Stimulated activated naive CD4-positive, alpha-beta T cell (primary cell): ENCODE results near the gene NLRP9.

Experiments used
- DNase-seq, 6 experiments: peaks; one replicate each; lab custom pipeline; 2025; lab: John Stamatoyannopoulos, UW

The NLRP9 gene

GRCh38 chr19:55673465-55673864 lies 64.7 kb downstream of the NLRP9 start:
- no peak for DNase-seq

- no peak for DNase-seq
Observed at GRCh38 chr19:55672418-55672817, 65.8 kb downstream of the NLRP9 start.

- DNase-seq: no peak
Observed at GRCh38 chr19:55671054-55671378, 67.2 kb downstream of the NLRP9 start.

- no peak for DNase-seq
Observed at GRCh38 chr19:55670280-55671053, 67.7 kb downstream of the NLRP9 start.

- DNase-seq: no peak
Observed at GRCh38 chr19:55669418-55670279, 68.6 kb downstream of the NLRP9 start.

- no peak for DNase-seq
Observed at GRCh38 chr19:55668603-55669348, 69.4 kb downstream of the NLRP9 start.

- DNase-seq: no peak
Observed at GRCh38 chr19:55667958-55668357, 70.2 kb downstream of the NLRP9 start.

- no peak for DNase-seq
Observed at GRCh38 chr19:55667511-55667910, 70.7 kb downstream of the NLRP9 start.

GRCh38 chr19:55667006-55667381 lies 71.2 kb downstream of the NLRP9 start:
- DNase-seq: no peak

GRCh38 chr19:55666343-55667005 lies 71.7 kb downstream of the NLRP9 start:
- DNase-seq: no peak

GRCh38 chr19:55663846-55664536 lies 74.2 kb downstream of the NLRP9 start:
- no peak for DNase-seq

GRCh38 chr19:55661826-55662225 lies 76.4 kb downstream of the NLRP9 start:
- DNase-seq: no peak

- DNase-seq: no peak
Observed at GRCh38 chr19:55660991-55661390, 77.2 kb downstream of the NLRP9 start.

- DNase-seq: no peak
Observed at GRCh38 chr19:55660404-55660803, 77.8 kb downstream of the NLRP9 start.

GRCh38 chr19:55659822-55660221 lies 78.4 kb downstream of the NLRP9 start:
- no peak for DNase-seq

- no peak for DNase-seq
Observed at GRCh38 chr19:55658846-55659459, 79.2 kb downstream of the NLRP9 start.
